ENCODE results near the gene ASRGL1. TPM values are rescaled to one million over a fixed set of nuclear protein-coding genes. Genes with fewer than 3 reads are reported as not detected.

The ASRGL1 gene
- polyA plus RNA-seq, 1 donor, result 3.5 TPM

Other genes with a start within 250 kb of the ASRGL1 start
- 18.2 TPM for gene INCENP, start 213.4 kb upstream of the ASRGL1 start, polyA plus RNA-seq (ENCODE audit: insufficient read length)
- gene SCGB1D1, start 147.2 kb upstream of the ASRGL1 start, polyA plus RNA-seq (ENCODE audit: insufficient read length), result not detected
- not detected for gene SCGB2A1, start 128.8 kb upstream of the ASRGL1 start, polyA plus RNA-seq (ENCODE audit: insufficient read length)
- gene SCGB1D2, start 95.2 kb upstream of the ASRGL1 start, polyA plus RNA-seq (ENCODE audit: insufficient read length), result not detected
- gene SCGB2A2, start 67.3 kb upstream of the ASRGL1 start, polyA plus RNA-seq (ENCODE audit: insufficient read length), result not detected
- not detected for gene SCGB1D4, start 38.4 kb upstream of the ASRGL1 start, polyA plus RNA-seq (ENCODE audit: insufficient read length)
- not detected for gene SCGB1A1, start 81.6 kb downstream of the ASRGL1 start, polyA plus RNA-seq (ENCODE audit: insufficient read length)
- gene AHNAK, start 209.4 kb downstream of the ASRGL1 start, polyA plus RNA-seq (ENCODE audit: insufficient read length), result 359 TPM
- 3,451 TPM for gene EEF1G, start 236.4 kb downstream of the ASRGL1 start, polyA plus RNA-seq (ENCODE audit: insufficient read length)